ENCODE measurements around the gene C6orf62.

Gene C6orf62

DNA sequence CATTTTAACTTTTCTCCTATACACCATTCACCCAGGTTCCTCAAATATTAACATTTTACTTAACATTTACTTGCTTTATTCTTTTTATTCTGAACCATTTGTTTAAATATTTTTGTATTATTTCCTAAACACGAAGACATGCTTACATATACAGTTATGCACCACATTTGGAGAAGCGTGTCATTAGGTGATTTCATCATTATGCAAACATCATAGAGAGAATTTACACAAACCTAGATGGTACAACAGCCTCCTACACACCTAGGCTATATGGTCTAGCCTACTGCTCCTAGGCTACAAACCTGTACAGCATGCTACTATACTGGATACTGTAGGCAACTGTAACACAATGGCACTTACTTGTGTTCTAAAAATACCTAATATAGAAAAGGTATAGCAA is 58.8 kb downstream of the C6orf62 start:
- H3K9me3 ChIP-seq (ENCODE audit: insufficient read depth, low read length), result no peaks in the 10 kb centered on the region
- peaks cover 11% of the 10 kb centered on the region for H3K36me3 ChIP-seq (replicated peaks; ENCODE audit: low read depth, low read length)
- H3K27me3 ChIP-seq (ENCODE audit: low read depth, low read length), result no peaks in the 10 kb centered on the region
- no peak overlapping the region for H2AFZ ChIP-seq (ENCODE audit: low read depth, low read length)
- no peak overlapping the region for H3K4me2 ChIP-seq (ENCODE audit: low read length)
- H3K4me1 ChIP-seq (ENCODE audit: low read length), result peaks cover under 1% of the 10 kb centered on the region; the same call in 1 of the 2 replicates
- H4K20me1 ChIP-seq (ENCODE audit: insufficient read depth, low read length), result no peaks in the 10 kb centered on the region
- TF ChIP-seq EZH2phosphoT487 (IDR thresholded peaks at IDR 0.05; ENCODE audit: low read depth), result no peak
- H3K9ac ChIP-seq (ENCODE audit: low read length), result no peak overlapping the region
- no peak overlapping the region for H3K27ac ChIP-seq (ENCODE audit: low read length)
- peaks cover 9% of the 10 kb centered on the region for H3K79me2 ChIP-seq (ENCODE audit: low read length)
- H3K4me3 ChIP-seq (ENCODE audit: low read length), result no peak overlapping the region

DNA sequence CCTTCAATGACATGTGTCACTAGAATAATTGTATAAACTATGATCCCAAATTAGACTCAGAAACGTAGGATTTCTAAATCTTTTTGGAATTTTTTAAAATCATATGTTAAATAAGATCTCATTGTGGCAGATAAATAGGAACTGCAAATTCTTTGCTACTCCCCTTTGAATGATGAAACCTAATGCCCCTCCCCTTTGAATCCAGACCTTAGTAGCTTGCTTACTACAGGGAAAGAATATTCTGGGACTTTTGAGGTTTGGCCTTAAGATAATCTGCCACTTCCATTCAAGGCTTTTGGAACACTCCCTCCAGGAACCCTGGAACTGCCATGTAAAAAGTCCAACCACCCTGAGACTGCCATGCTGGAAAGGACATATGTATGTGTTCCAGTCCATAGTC is 59.4 kb downstream of the C6orf62 start:
- H3K79me2 ChIP-seq (ENCODE audit: low read length), result peaks cover 3% of the 10 kb centered on the region; the same call in 1 of the 2 replicates
- no peak overlapping the region for H3K4me2 ChIP-seq (ENCODE audit: low read length)
- peaks cover 8% of the 10 kb centered on the region for H3K36me3 ChIP-seq (replicated peaks; ENCODE audit: low read depth, low read length)
- H3K27me3 ChIP-seq (ENCODE audit: low read depth, low read length), result no peaks in the 10 kb centered on the region
- no peak for TF ChIP-seq EZH2phosphoT487 (IDR thresholded peaks at IDR 0.05; ENCODE audit: low read depth)
- TF ChIP-seq, protein P1, sequence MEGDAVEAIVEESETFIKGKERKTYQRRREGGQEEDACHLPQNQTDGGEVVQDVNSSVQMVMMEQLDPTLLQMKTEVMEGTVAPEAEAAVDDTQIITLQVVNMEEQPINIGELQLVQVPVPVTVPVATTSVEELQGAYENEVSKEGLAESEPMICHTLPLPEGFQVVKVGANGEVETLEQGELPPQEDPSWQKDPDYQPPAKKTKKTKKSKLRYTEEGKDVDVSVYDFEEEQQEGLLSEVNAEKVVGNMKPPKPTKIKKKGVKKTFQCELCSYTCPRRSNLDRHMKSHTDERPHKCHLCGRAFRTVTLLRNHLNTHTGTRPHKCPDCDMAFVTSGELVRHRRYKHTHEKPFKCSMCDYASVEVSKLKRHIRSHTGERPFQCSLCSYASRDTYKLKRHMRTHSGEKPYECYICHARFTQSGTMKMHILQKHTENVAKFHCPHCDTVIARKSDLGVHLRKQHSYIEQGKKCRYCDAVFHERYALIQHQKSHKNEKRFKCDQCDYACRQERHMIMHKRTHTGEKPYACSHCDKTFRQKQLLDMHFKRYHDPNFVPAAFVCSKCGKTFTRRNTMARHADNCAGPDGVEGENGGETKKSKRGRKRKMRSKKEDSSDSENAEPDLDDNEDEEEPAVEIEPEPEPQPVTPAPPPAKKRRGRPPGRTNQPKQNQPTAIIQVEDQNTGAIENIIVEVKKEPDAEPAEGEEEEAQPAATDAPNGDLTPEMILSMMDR (IDR thresholded peaks at IDR 0.05; ENCODE audit: low read depth, low read length), result no peak
- H3K4me1 ChIP-seq (ENCODE audit: low read length), result no peaks in the 10 kb centered on the region
- no peaks in the 10 kb centered on the region for H4K20me1 ChIP-seq (ENCODE audit: insufficient read depth, low read length)
- no peaks in the 10 kb centered on the region for H3K9me3 ChIP-seq (ENCODE audit: insufficient read depth, low read length)
- H3K4me3 ChIP-seq (ENCODE audit: low read length), result no peak overlapping the region
- H3K9ac ChIP-seq (ENCODE audit: low read length), result no peak overlapping the region
- no peak overlapping the region for H2AFZ ChIP-seq (ENCODE audit: low read depth, low read length)
- H3K27ac ChIP-seq (ENCODE audit: low read length), result no peak overlapping the region

DNA sequence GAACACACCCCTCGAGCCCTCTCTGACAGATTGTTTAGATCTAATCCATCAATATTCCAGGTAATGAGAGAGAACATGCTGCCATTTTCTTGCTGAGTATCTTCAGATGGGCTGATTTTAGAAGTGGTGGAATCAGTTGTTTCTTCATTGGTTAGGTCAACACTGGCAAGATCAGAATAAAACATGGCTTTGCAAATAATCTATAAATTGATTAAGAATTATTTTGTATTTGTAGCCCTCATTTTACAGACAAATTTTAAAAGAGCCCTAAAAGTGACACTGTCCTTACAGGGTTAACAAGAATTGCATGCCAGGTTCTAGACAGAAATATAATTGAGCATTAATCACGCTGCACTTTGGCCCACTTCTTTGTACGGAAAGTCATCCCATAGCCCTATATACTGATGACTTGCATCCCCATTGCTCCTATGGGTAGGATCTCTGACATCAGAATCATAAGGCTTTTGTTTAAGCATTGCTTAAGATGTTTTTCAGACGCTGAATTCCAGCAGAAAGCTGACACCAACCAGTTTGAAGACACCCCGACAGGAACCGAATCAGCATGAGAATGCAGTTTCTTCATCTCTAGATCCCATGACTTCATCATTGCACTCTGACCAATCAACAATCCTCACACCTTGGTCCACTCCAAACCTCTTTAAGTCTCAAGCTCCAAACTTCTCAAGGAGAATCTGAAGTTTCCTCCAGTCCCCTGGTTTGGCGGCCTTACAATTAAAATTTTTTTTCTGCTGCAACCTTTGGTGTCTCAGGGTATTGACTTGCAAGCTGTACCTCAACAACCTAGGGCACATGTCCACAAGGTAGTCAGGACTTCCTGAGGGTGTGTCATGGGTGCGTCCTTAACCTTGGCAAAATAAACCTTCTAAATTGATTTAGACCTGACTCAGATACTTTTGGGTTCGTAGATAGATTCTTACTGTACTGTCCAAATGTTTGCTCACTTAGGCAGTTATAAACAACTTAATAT is 60.1 kb downstream of the C6orf62 start:
- Histone ChIP-seq H3K4me3 (ENCODE audit: low read length) (no peak overlapping the region), H3K9me3 (ENCODE audit: insufficient read depth, low read length) (no peaks in the 10 kb centered on the region), H3K4me2 (ENCODE audit: low read length) (no peak overlapping the region), H3K27me3 (ENCODE audit: low read depth, low read length) (no peaks in the 10 kb centered on the region), H2AFZ (ENCODE audit: low read depth, low read length) (no peak overlapping the region), H4K20me1 (ENCODE audit: insufficient read depth, low read length) (no peaks in the 10 kb centered on the region), H3K4me1 (ENCODE audit: low read length) (no peaks in the 10 kb centered on the region), H3K79me2 (ENCODE audit: low read length) (no peaks in the 10 kb centered on the region), H3K9ac (ENCODE audit: low read length) (no peak overlapping the region), H3K27ac (ENCODE audit: low read length) (no peak overlapping the region), H3K36me3 (replicated peaks; ENCODE audit: low read depth, low read length) (peaks cover 10% of the 10 kb centered on the region)
- no peak for TF ChIP-seq EZH2phosphoT487 (IDR thresholded peaks at IDR 0.05; ENCODE audit: low read depth)
- TF ChIP-seq, protein P1 (IDR thresholded peaks at IDR 0.05; ENCODE audit: low read depth, low read length), result no peak

DNA sequence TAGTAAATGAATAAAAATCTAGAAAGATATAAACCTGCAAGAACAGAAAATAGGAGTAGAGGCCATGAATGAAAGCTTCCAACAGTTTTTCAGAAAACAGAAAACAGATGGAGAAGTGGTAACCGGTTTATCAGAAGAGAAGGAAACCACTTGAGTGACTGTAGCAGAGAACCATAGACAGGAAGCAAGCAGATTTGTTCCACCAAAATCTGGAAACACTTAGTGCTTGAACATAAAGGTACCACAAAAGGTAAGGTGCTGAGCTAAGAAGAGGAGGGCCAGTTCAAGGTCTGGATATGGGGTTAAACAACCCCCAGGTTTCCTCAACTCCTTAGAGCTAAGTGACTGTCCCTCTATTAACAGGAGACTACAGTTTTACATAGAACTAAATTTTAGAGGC is 63.7 kb downstream of the C6orf62 start:
- H4K20me1 ChIP-seq (ENCODE audit: insufficient read depth, low read length), result no peaks in the 10 kb centered on the region
- H3K9ac ChIP-seq (ENCODE audit: low read length), result no peak overlapping the region
- H3K4me1 ChIP-seq (ENCODE audit: low read length), result peaks cover under 1% of the 10 kb centered on the region; the same call in 1 of the 2 replicates
- no peak overlapping the region for H3K4me3 ChIP-seq (ENCODE audit: low read length)
- no peak overlapping the region for H3K4me2 ChIP-seq (ENCODE audit: low read length)
- H3K9me3 ChIP-seq (ENCODE audit: insufficient read depth, low read length), result no peaks in the 10 kb centered on the region
- no peak overlapping the region for H3K27ac ChIP-seq (ENCODE audit: low read length)
- H3K36me3 ChIP-seq (replicated peaks; ENCODE audit: low read depth, low read length), result peaks cover 21% of the 10 kb centered on the region
- TF ChIP-seq EZH2phosphoT487 (IDR thresholded peaks at IDR 0.05; ENCODE audit: low read depth), result no peak
- TF ChIP-seq, protein P1 (IDR thresholded peaks at IDR 0.05; ENCODE audit: low read depth, low read length), result no peak
- no peaks in the 10 kb centered on the region for H3K79me2 ChIP-seq (ENCODE audit: low read length)
- H2AFZ ChIP-seq (ENCODE audit: low read depth, low read length), result no peak overlapping the region
- H3K27me3 ChIP-seq (ENCODE audit: low read depth, low read length), result no peaks in the 10 kb centered on the region
